Spinal cord (tissue), 10 donors: ENCODE measurements around the gene TLCD3B. TPM values are rescaled to one million over a fixed set of nuclear protein-coding genes. Genes with fewer than 3 reads are reported as not detected.

Experiments
- DNase-seq, 6 donors: peaks; one replicate each; pipeline versions ENCODE4 v3.0.0 to v3.0.0-alpha.2; 2013 to 2015; ENCODE audit warnings: low spot score in 6 of 6, low read depth in 4 of 6
- H3K27ac ChIP-seq: one replicate; pipeline ENCODE4 v1.5.1; 2013; ENCODE audit warnings: low read depth, low read length, control low read depth
- H3K27me3 ChIP-seq: one replicate; pipeline ENCODE4 v1.6.1; 2013; ENCODE audit warnings: low read length; ENCODE audit not compliant: control insufficient read depth, insufficient read depth
- H3K36me3 ChIP-seq: one replicate; pipeline ENCODE4 v1.6.1; 2013; ENCODE audit warnings: low read length; ENCODE audit not compliant: control insufficient read depth, insufficient read depth
- H3K4me1 ChIP-seq: one replicate; pipeline ENCODE4 v1.6.1; 2013; ENCODE audit warnings: low read length; ENCODE audit not compliant: control insufficient read depth, insufficient read depth
- H3K4me3 ChIP-seq: one replicate; pipeline ENCODE4 v1.5.1; 2013; ENCODE audit warnings: low read depth, low read length, control low read depth
- H3K9me3 ChIP-seq: one replicate; pipeline ENCODE4 v1.6.1; 2013; ENCODE audit warnings: low read length; ENCODE audit not compliant: control insufficient read depth, insufficient read depth
- WGBS: methylation state at CpG from one replicate; pipeline ENCODE4 v1.1.5; 2013; ENCODE audit warnings: missing lambda C conversion rate; ENCODE audit not compliant: insufficient coverage; 5-methylcytosine and 5-hydroxymethylcytosine counted together
- polyA plus RNA-seq, 2 donors: library from polyadenylated mRNA; unstranded; fragments of 120-200 nt; gene quantifications; one replicate each; pipeline ENCODE4 v1.2.1, GENCODE V29; 2013; ENCODE audit not compliant: insufficient read length in 2 of 2
- total RNA-seq, 2 donors: library from RNA; depleted of rRNA in 1 of 2; stranded (reverse); fragments of 120-200 nt in 1 of 2; fragments of >200 nt in 1 of 2; gene quantifications; one replicate each; pipeline versions ENCODE4 v1.2.3 to v1.2.4, GENCODE V29; 2013 to 2014
- donor health status: healthy.

The TLCD3B gene
- total and polyA plus RNA-seq, 4 donors, result 10.2 to 136 (median 69.1) TPM

- no peaks in the 10 kb centered on the region for H3K9me3 ChIP-seq
- WGBS, result 86% methylated on average over 20 of the region's 25 CpGs
- H3K27ac ChIP-seq, result no peak overlapping the region
- H3K27me3 ChIP-seq, result no peaks in the 10 kb centered on the region
- H3K4me1 ChIP-seq, result peaks cover 26% of the 10 kb centered on the region
- H3K4me3 ChIP-seq, result no peak overlapping the region
- no peak for DNase-seq
- H3K36me3 ChIP-seq, result peaks cover 66% of the 10 kb centered on the region
Measured at GRCh38 chr16:29993191-29993902, 37.7 kb downstream of the TLCD3B start.

DNA sequence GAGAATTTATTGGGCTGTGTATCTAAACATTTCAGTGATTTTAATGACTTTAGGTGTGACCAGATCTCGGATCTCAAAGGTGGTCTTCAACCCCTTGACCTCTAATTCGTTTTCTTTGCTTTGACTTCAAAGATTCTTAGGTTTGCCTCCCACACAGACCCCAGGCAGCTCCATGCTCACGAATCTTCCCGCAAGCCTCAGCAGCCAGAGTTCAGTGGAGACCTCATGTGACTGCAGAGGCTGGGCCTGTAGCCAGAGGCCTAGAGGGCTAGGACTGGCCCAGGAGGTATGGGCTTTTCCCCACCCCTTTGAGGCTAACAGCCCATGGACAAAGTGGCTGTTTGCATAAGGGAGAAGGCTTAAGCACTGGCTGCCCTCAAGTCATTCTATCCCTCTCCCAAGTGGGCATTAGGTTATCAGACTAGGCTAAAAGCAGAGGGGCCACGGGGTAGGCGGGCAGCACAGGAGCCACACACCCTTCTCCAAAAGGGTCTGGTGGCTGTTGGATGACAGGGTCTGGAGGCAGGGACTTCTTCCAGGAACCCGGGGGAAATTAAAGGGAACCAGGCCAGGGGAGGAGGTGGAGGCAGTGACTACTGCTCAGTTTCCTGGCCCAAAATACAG lies 38.6 kb downstream of the TLCD3B start:
- H3K36me3 ChIP-seq, result peaks cover 68% of the 10 kb centered on the region
- 71% methylated on average over 6 of the region's 7 CpGs for WGBS
- no peak overlapping the region for H3K27ac ChIP-seq
- H3K9me3 ChIP-seq, result no peaks in the 10 kb centered on the region
- no peaks in the 10 kb centered on the region for H3K27me3 ChIP-seq
- DNase-seq, result no peak
- no peak overlapping the region for H3K4me3 ChIP-seq
- H3K4me1 ChIP-seq, result peaks cover 26% of the 10 kb centered on the region

DNA sequence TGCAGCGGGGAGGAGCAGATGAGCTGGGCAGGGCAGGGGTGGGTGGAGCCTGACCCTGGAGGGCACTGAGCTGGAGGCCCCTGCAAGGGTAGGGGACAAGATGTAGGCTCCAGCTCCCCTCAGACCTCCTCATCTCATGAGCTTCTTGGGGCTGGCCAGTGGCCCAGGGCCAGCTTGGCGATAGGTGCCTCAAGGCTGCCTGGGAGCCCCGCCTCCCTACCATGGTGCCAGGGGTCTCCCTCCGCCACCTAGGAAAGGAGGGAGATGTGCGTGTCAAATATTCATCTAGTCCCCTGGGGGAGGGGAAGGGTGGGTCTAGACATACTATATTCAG lies 39.5 kb downstream of the TLCD3B start:
- Histone ChIP-seq H3K9me3 (no peaks in the 10 kb centered on the region), H3K27ac (no peak overlapping the region), H3K36me3 (peaks cover 77% of the 10 kb centered on the region), H3K27me3 (no peaks in the 10 kb centered on the region), H3K4me1 (peaks cover 22% of the 10 kb centered on the region), H3K4me3 (no peak overlapping the region)
- no peak for DNase-seq
- no CpG with 5 or more reads among the region's 5 CpGs for WGBS

- H3K4me1 ChIP-seq, result peaks cover 19% of the 10 kb centered on the region
- DNase-seq, result no peak
- 90% methylated on average over 28 of the region's 35 CpGs for WGBS
- no peak overlapping the region for H3K27ac ChIP-seq
- H3K4me3 ChIP-seq, result no peak overlapping the region
- no peaks in the 10 kb centered on the region for H3K27me3 ChIP-seq
- peaks cover 82% of the 10 kb centered on the region for H3K36me3 ChIP-seq
- no peaks in the 10 kb centered on the region for H3K9me3 ChIP-seq
Measured at GRCh38 chr16:29990883-29991570, 40.0 kb downstream of the TLCD3B start.

DNA sequence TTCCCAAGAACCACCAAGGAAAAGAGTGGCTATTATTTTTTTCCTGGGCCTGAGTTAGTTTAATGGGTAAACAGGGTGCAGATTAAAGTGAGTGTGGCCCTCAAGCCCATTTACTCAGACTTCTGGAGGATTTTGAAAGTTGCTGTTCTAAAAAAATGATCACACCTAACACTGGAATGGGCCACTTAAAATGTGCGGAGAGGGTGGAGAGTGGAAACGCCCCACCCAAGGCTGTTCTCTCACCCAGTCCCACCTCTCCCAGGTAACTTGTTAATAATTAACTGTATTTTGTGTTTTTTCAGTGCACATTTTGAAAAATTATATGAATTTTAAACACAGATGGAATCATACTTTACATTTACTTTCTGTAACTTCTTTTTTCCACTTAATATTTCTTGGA lies 41.0 kb downstream of the TLCD3B start:
- Histone ChIP-seq H3K27me3 (no peaks in the 10 kb centered on the region), H3K27ac (no peak overlapping the region), H3K4me3 (no peak overlapping the region), H3K9me3 (no peaks in the 10 kb centered on the region), H3K4me1 (peaks cover 15% of the 10 kb centered on the region), H3K36me3 (peaks cover 90% of the 10 kb centered on the region)
- no CpG with 5 or more reads among the region's 2 CpGs for WGBS
- no peak for DNase-seq

GRCh38 chr16:29989111-29989858 lies 41.8 kb downstream of the TLCD3B start:
- H3K9me3 ChIP-seq, result no peaks in the 10 kb centered on the region
- peaks cover 94% of the 10 kb centered on the region for H3K36me3 ChIP-seq
- H3K4me3 ChIP-seq, result no peak overlapping the region
- no peak for DNase-seq
- no peak overlapping the region for H3K27ac ChIP-seq
- H3K27me3 ChIP-seq, result no peaks in the 10 kb centered on the region
- H3K4me1 ChIP-seq, result peaks cover 7% of the 10 kb centered on the region
- 91% methylated on average over 23 of the region's 23 CpGs for WGBS

GRCh38 chr16:29988346-29989075 lies 42.6 kb downstream of the TLCD3B start:
- H3K4me1 ChIP-seq, result no peaks in the 10 kb centered on the region
- H3K4me3 ChIP-seq, result no peak overlapping the region
- peaks cover 94% of the 10 kb centered on the region for H3K36me3 ChIP-seq
- H3K27ac ChIP-seq, result no peak overlapping the region
- H3K9me3 ChIP-seq, result no peaks in the 10 kb centered on the region
- 79% methylated on average over 13 of the region's 17 CpGs for WGBS
- DNase-seq, result no peak
- no peaks in the 10 kb centered on the region for H3K27me3 ChIP-seq

GRCh38 chr16:29987371-29988085 lies 43.5 kb downstream of the TLCD3B start:
- Histone ChIP-seq H3K27ac (no peak overlapping the region), H3K4me3 (no peak overlapping the region), H3K9me3 (no peaks in the 10 kb centered on the region), H3K36me3 (peaks cover 94% of the 10 kb centered on the region), H3K27me3 (no peaks in the 10 kb centered on the region), H3K4me1 (no peaks in the 10 kb centered on the region)
- no peak for DNase-seq
- WGBS, result 92% methylated on average over 35 of the region's 35 CpGs

GRCh38 chr16:29986931-29987330 lies 44.1 kb downstream of the TLCD3B start:
- no peak for DNase-seq

More at GRCh38 chr16:29986931-29987330, 44.1 kb downstream of the TLCD3B start:
- Histone ChIP-seq H3K4me3 (no peak overlapping the region), H3K27me3 (no peaks in the 10 kb centered on the region), H3K36me3 (peaks cover 94% of the 10 kb centered on the region), H3K4me1 (no peaks in the 10 kb centered on the region), H3K9me3 (no peaks in the 10 kb centered on the region), H3K27ac (no peak overlapping the region)
- 100% methylated on average over 3 of the region's 5 CpGs for WGBS
